B cell (primary cell): ENCODE results near the gene LRRC25. TPM values are rescaled to one million over a fixed set of nuclear protein-coding genes. Genes with fewer than 3 reads are reported as not detected.
A peak's percentile ranks its signal among the peaks of the same experiment; 100 is the strongest.

Experiments used
- ATAC-seq: fragments of 200-7000 bp; cut with Tn5 transposase; one replicate; pipeline ENCODE4 v1.10.0; 2021; ENCODE audit warnings: low read depth, mild to moderate bottlenecking, moderate number of reproducible peaks, moderate library complexity
- CTCF ChIA-PET: fragments of 350-600 bp; sonication (Branson Sonifier 250); formaldehyde crosslinking; loops from one replicate; lab custom pipeline; 2021; ENCODE audit warnings: antibody characterized with exemption, inconsistent platforms; lab: Charles Lee
- POLR2A ChIA-PET: fragments of 350-600 bp; sonication (Branson Sonifier 250); formaldehyde crosslinking; loops from one replicate; lab custom pipeline; 2021; ENCODE audit warnings: antibody characterized with exemption; lab: Charles Lee
- DNase-seq: peaks from one replicate; pipeline ENCODE4 v3.0.0; 2013
- H2AFZ ChIP-seq: 2 replicates; pipeline ENCODE4 v1.6.1; 2012; ENCODE audit warnings: mild to moderate bottlenecking, low read depth, low read length; ENCODE audit not compliant: insufficient read depth, poor library complexity, severe bottlenecking
- H3K27ac ChIP-seq, 2 donors: 1 replicate in 1 of 2; 2 replicates in 1 of 2; pipeline ENCODE4 v1.5.1; 2012 to 2013; ENCODE audit warnings: low read length in 2 of 2, mild to moderate bottlenecking in 2 of 2, moderate library complexity in 1 of 2
- H3K27me3 ChIP-seq, 4 experiments: fragments of 200-600 bp in 1 of 4; sonication (generic) in 1 of 4; replicated peaks in 1 of 4; 1 replicate in 2 of 4; 2 replicates in 2 of 4; pipeline versions ENCODE4 v1.6.1 to v1.7.0; 2013 to 2016; ENCODE audit warnings: low read length in 3 of 4, mild to moderate bottlenecking in 2 of 4, mixed read lengths in 1 of 4, moderate library complexity in 1 of 4; ENCODE audit not compliant: insufficient read depth in 4 of 4, control insufficient read depth in 3 of 4; ENCODE audit errors: control extremely low read depth in 1 of 4
- H3K36me3 ChIP-seq, 2 experiments: replicated peaks in 1 of 2; 1 replicate in 1 of 2; 2 replicates in 1 of 2; pipeline versions ENCODE4 v1.6.1 to v1.7.1; 2013; ENCODE audit warnings: low read length in 1 of 2; ENCODE audit not compliant: insufficient read depth in 2 of 2, control insufficient read depth in 1 of 2; ENCODE audit errors: control extremely low read depth in 1 of 2, extremely low read depth in 1 of 2
- H3K4me1 ChIP-seq, 2 donors: fragments of 200-600 bp in 1 of 2; sonication (generic) in 1 of 2; 1 replicate in 1 of 2; 2 replicates in 1 of 2; pipeline versions ENCODE4 v1.5.1 to v1.6.1; 2013 to 2017; ENCODE audit warnings: low read length in 2 of 2; ENCODE audit not compliant: control insufficient read depth in 2 of 2, insufficient read depth in 2 of 2
- H3K4me2 ChIP-seq: replicated peaks from 2 replicates; pipeline ENCODE3; 2012; ENCODE audit warnings: mild to moderate bottlenecking, low read depth, low read length; ENCODE audit not compliant: poor library complexity, severe bottlenecking
- H3K4me3 ChIP-seq, 5 experiments: fragments of 200-600 bp in 1 of 5; sonication (generic) in 1 of 5; 1 replicate in 3 of 5; 2 replicates in 2 of 5; pipeline versions ENCODE4 v1.5.1 to v1.7.0; 2011 to 2016; ENCODE audit warnings: low read length in 4 of 5, mild to moderate bottlenecking in 4 of 5, low read depth in 2 of 5, control low read depth in 1 of 5, moderate library complexity in 1 of 5; ENCODE audit not compliant: insufficient read depth in 1 of 5; ENCODE audit errors: control extremely low read depth in 1 of 5, extremely low read depth in 1 of 5
- H3K79me2 ChIP-seq: fragments of 200-600 bp; sonication (generic); one replicate; pipeline ENCODE4 v1.6.0; 2016; ENCODE audit warnings: low read length; ENCODE audit not compliant: control insufficient read depth, insufficient read depth
- H3K9ac ChIP-seq: fragments of 200-600 bp; sonication (generic); 2 replicates; pipeline ENCODE4 v1.6.1; 2017; ENCODE audit warnings: mild to moderate bottlenecking, low read length, moderate library complexity
- H3K9me3 ChIP-seq, 3 donors: one replicate each; pipeline versions ENCODE4 v1.6.1 to v1.7.1; 2013; ENCODE audit warnings: low read length in 2 of 3; ENCODE audit not compliant: control insufficient read depth in 2 of 3, insufficient read depth in 1 of 3; ENCODE audit errors: control extremely low read depth in 1 of 3
- H4K20me1 ChIP-seq: 2 replicates; pipeline ENCODE4 v1.6.0; 2012; ENCODE audit warnings: mild to moderate bottlenecking, low read length; ENCODE audit not compliant: insufficient read depth, control insufficient read depth, poor library complexity, severe bottlenecking
- H3K27ac Mint-ChIP-seq: one replicate; pipeline ENCODE4 v1.8.0; 2021; ENCODE audit warnings: mixed read lengths
- H3K27me3 Mint-ChIP-seq: one replicate; pipeline ENCODE4 v1.8.0; 2021; ENCODE audit warnings: mixed read lengths
- H3K4me1 Mint-ChIP-seq: one replicate; pipeline ENCODE4 v1.8.0; 2021; ENCODE audit warnings: mixed read lengths
- H3K4me3 Mint-ChIP-seq: one replicate; pipeline ENCODE4 v1.8.0; 2021; ENCODE audit warnings: mixed read lengths
- H3K9me3 Mint-ChIP-seq: one replicate; pipeline ENCODE4 v1.8.0; 2022; ENCODE audit warnings: mixed read lengths; ENCODE audit not compliant: insufficient read depth
- EZH2 ChIP-seq: IDR thresholded peaks from 2 replicates; pipeline ENCODE4 v1.6.1; 2012; ENCODE audit warnings: borderline replicate concordance, low read depth, mild to moderate bottlenecking, moderate library complexity, low read length; ENCODE audit not compliant: insufficient read depth, poor library complexity, severe bottlenecking
- WGBS: methylation state at CpG from one replicate; pipeline ENCODE4 v1.1.5; 2013; ENCODE audit warnings: missing lambda C conversion rate; ENCODE audit not compliant: insufficient coverage; 5-methylcytosine and 5-hydroxymethylcytosine counted together
- intact Hi-C: fragments of 100-400 bp; cut with micrococcal nuclease; formaldehyde crosslinking; loops from one replicate; pipeline ENCODE4 v1.10.0; 2022
- polyA plus RNA-seq: library from polyadenylated mRNA; depleted of rRNA; stranded (reverse); fragments of >200 nt; gene quantifications from 2 replicates; pipeline ENCODE4 v1.2.3, GENCODE V29; 2012
- total RNA-seq, 2 donors: library from RNA; stranded (reverse); fragments of 120-200 nt in 1 of 2; gene quantifications; 1 replicate in 1 of 2; 2 replicates in 1 of 2; pipeline versions ENCODE4 v1.2.3 to v1.2.4, GENCODE V29; 2013 to 2022
- TF ChIP-seq, protein P1 (sequence below): fragments of 200-600 bp; IDR thresholded peaks from one replicate; pipeline ENCODE4 v1.8.0; 2022; ENCODE audit warnings: antibody characterized with exemption, mild to moderate bottlenecking

Gene LRRC25
- total and polyA plus RNA-seq, 2 donors (not counting 1 experiment from before 2014, with no cell fraction given): 2.4 to 5.7 TPM

DNA sequence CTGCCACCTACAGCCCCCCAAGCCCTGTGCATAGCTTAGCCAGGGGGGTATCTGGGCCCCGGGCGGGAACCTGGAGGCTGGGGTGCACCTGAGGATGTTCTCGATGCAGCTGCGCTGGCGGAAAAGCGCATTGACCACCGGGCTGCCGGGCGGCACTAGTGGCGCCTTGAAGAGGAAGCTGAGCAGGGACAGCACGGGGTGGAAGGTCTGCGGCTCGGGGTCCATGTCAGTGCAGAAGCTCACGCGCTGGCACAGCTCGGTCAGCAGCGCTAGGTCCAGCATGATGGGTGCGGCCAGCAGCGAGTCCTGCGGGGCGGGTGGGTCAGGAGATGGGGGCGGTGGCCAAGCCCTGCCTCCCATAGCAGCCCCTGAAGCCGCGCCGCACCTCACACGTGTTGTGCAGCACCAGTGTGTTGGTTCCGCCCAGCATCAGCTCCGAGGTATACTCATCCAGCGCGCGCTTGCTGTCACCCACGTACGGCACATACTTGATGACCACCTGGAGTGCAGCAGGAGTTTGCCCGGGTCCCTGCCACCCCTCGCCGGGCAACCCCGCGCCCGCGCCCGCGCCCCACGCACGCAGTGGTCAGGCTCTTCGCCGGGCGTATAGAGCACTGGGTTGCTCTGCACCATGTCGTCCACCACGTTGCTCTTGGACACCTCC is 37.9 kb upstream of the LRRC25 start:
- H3K4me1 Mint-ChIP-seq: peaks cover 36% of the 10 kb centered on the region
- ChIA-PET POLR2A (interaction anchor here (0.5 kb wide), 1 partner anchor 109 kb away, joined by 5 read pairs; no protein-coding TSS in a partner anchor), CTCF (interaction anchor here (1.0 kb wide), 1 partner anchor 16 kb away, joined by 3 read pairs; the partner anchor contains the start of gene SSBP4)

More for the DNA sequence above, 37.9 kb upstream of the LRRC25 start:
- H3K27ac ChIP-seq: no peak overlapping the region
- no peaks in the 10 kb centered on the region for H3K27me3 ChIP-seq
- WGBS: 96% methylated on average over 42 of the region's 49 CpGs
- Mint-ChIP-seq H3K9me3 (no peaks in the 10 kb centered on the region), H3K4me3 (peak overlapping the region; percentile 84), H3K27me3 (no peaks in the 10 kb centered on the region), H3K27ac (no peak overlapping the region)
- ATAC-seq (no peak), DNase-seq (no peak)
- TF ChIP-seq, protein P1, sequence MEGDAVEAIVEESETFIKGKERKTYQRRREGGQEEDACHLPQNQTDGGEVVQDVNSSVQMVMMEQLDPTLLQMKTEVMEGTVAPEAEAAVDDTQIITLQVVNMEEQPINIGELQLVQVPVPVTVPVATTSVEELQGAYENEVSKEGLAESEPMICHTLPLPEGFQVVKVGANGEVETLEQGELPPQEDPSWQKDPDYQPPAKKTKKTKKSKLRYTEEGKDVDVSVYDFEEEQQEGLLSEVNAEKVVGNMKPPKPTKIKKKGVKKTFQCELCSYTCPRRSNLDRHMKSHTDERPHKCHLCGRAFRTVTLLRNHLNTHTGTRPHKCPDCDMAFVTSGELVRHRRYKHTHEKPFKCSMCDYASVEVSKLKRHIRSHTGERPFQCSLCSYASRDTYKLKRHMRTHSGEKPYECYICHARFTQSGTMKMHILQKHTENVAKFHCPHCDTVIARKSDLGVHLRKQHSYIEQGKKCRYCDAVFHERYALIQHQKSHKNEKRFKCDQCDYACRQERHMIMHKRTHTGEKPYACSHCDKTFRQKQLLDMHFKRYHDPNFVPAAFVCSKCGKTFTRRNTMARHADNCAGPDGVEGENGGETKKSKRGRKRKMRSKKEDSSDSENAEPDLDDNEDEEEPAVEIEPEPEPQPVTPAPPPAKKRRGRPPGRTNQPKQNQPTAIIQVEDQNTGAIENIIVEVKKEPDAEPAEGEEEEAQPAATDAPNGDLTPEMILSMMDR: no peak
- TF ChIP-seq EZH2: no peak
- no peak overlapping the region for H2AFZ ChIP-seq
- no peaks in the 10 kb centered on the region for H3K36me3 ChIP-seq
- no peak overlapping the region for H3K9ac ChIP-seq
- H3K4me1 ChIP-seq: peaks cover 26 to 49% of the 10 kb centered on the region in 2 donors
- no peaks in the 10 kb centered on the region for H3K9me3 ChIP-seq
- no peak overlapping the region for H3K4me2 ChIP-seq
- H4K20me1 ChIP-seq: peaks cover 28% of the 10 kb centered on the region
- intact Hi-C loops: no loop called here
- peaks cover 10% of the 10 kb centered on the region for H3K79me2 ChIP-seq
- no peak overlapping the region for H3K4me3 ChIP-seq
